ENCODE results near the gene LMOD3. TPM values are rescaled to one million over a fixed set of nuclear protein-coding genes. Genes with fewer than 3 reads are reported as not detected.

Gene LMOD3
- total and polyA plus RNA-seq, 7 experiments from 2014 or later: 0.05 TPM; not detected in 6

DNA sequence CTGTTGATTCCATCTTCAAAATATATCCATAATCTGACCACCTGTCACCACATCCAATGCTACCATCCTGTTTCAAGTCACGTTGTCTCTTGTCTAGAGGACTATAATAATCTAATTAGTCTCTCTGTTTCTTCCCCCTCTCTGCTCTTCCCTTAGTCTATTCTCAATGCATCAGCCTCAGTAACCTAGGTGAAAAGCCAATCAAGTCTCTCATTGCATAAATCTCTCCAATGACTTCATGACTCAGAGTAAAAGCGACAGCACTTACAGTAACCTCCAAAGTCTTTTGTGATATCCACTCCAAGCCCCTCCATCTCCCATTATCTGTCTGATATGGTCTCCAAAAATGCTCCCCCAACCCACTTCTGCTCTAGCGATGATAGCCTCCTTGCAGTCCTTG lies 49.5 kb downstream of the LMOD3 start:
- POLR2A ChIA-PET: interaction anchor here (1.0 kb wide), 1 partner anchor 8 kb away, joined by 3 read pairs; no protein-coding TSS in a partner anchor
- Mint-ChIP-seq H3K36me3 (peaks cover 5 to 37% (median 26%) of the 10 kb centered on the region in 5 donors), H3K4me3 (peak overlapping the region in 1 of 10 donors; percentile 0), H3K27ac (peak overlapping the region in 8 of 9 donors; percentile 1 to 50 (median 10)), H3K4me1 (peaks cover 25 to 50% (median 39%) of the 10 kb centered on the region in 7 donors), H3K27me3 (no peaks in the 10 kb centered on the region), H3K9me3 (no peaks in the 10 kb centered on the region)
- Histone ChIP-seq H3K9me3 (ENCODE audit: control insufficient read depth in 2 of 3, low read length in 3 of 3) (no peaks in the 10 kb centered on the region), H3K36me3 (ENCODE audit: control insufficient read depth in 2 of 3, insufficient read depth in 3 of 3, low read length in 3 of 3) (peaks cover 0 to 20% (median 5%) of the 10 kb centered on the region in 3 experiments), H3K4me1 (ENCODE audit: control insufficient read depth in 2 of 2, insufficient read depth in 2 of 2, low read length in 2 of 2) (peaks cover 7 to 9% of the 10 kb centered on the region in 2 donors), H3K27ac (ENCODE audit: low read depth, low read length) (no peak overlapping the region), H3K4me3 (ENCODE audit: low read length) (no peak overlapping the region), H3K27me3 (ENCODE audit: control insufficient read depth in 2 of 2, insufficient read depth in 2 of 2, low read length in 2 of 2) (no peaks in the 10 kb centered on the region)
- ATAC-seq (no peak), DNase-seq (no peak)
- CTCF ChIA-PET: no interaction called here
- intact Hi-C loops (cut with micrococcal nuclease): no loop called here

DNA sequence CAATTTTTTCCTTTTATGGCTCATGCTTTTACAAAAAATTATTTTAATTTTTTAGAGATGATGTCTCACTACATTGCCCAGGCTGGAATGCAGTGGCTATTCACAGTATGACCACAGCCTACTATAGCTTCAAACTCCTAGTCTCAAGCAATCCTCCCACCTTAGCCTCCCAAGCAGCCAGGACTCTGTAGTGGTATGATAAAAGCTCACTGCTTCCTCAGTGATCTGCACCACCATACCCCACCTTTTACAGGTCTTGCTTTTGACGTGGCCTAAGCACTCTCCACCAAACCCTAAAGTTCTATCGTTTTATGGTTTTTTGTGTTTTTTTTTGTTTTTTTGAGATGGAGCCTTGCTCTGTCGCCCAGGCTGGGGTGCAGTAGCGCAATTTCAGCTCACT lies 56.3 kb downstream of the LMOD3 start:
- POLR2A ChIA-PET: interaction anchor here (1.5 to 4.4 kb wide), 2 partner anchors 14 to 24 kb away, joined by 4 to 24 read pairs; partner anchors contain the start of gene TMF1
- CTCF ChIA-PET: interaction anchor here (0.8 kb wide), 1 partner anchor 12 kb away, joined by 3 read pairs; no protein-coding TSS in a partner anchor

GRCh38 chr3:69065318-69065964 lies 57.0 kb downstream of the LMOD3 start:
- peak overlapping the region; percentile 5 for H3K27ac ChIP-seq (ENCODE audit: low read depth, low read length)
- peak; percentile 66 for ATAC-seq
- Mint-ChIP-seq H3K27me3 (no peaks in the 10 kb centered on the region), H3K4me1 (peaks cover 21 to 55% (median 42%) of the 10 kb centered on the region in 7 donors), H3K27ac (peak overlapping the region; percentile 57 to 91 (median 83)), H3K36me3 (peaks cover 5 to 35% (median 24%) of the 10 kb centered on the region in 5 donors), H3K4me3 (peak overlapping the region in 9 of 10 donors; percentile 11 to 81 (median 53)), H3K9me3 (peaks cover 0 to 5% (median 0%) of the 10 kb centered on the region in 11 donors)
- H3K4me1 ChIP-seq (ENCODE audit: control insufficient read depth in 2 of 2, insufficient read depth in 2 of 2, low read length in 2 of 2): peaks cover 22 to 25% of the 10 kb centered on the region in 2 donors
- peaks cover 5 to 14% (median 14%) of the 10 kb centered on the region in 3 experiments for H3K36me3 ChIP-seq (ENCODE audit: control insufficient read depth in 2 of 3, insufficient read depth in 3 of 3, low read length in 3 of 3)
- ChIA-PET CTCF (interaction anchor here (0.8 kb wide), 1 partner anchor 11 kb away, joined by 3 read pairs; no protein-coding TSS in a partner anchor), POLR2A (interaction anchor here (0.7 to 4.4 kb wide), 3 partner anchors 8 to 25 kb away, joined by 3 to 24 read pairs (median 4); partner anchors contain the start of gene TMF1)
- H3K4me3 ChIP-seq (ENCODE audit: low read length): no peak overlapping the region
- intact Hi-C loops (cut with micrococcal nuclease): loop anchor here in 1 of 2 donors (1.0 kb wide), 1 partner anchor 9 kb away; no protein-coding TSS in a partner anchor
- peak in 5 of 9 donors; percentile 22 to 37 (median 27) for DNase-seq
- no peaks in the 10 kb centered on the region for H3K27me3 ChIP-seq (ENCODE audit: control insufficient read depth in 2 of 2, insufficient read depth in 2 of 2, low read length in 2 of 2)
- no peaks in the 10 kb centered on the region for H3K9me3 ChIP-seq (ENCODE audit: control insufficient read depth in 2 of 3, low read length in 3 of 3)

More for the DNA sequence above, 56.3 kb downstream of the LMOD3 start:
- no peak overlapping the region for H3K27ac ChIP-seq (ENCODE audit: low read depth, low read length)
- H3K27me3 ChIP-seq (ENCODE audit: control insufficient read depth in 2 of 2, insufficient read depth in 2 of 2, low read length in 2 of 2): no peaks in the 10 kb centered on the region
- H3K36me3 Mint-ChIP-seq: peaks cover 5 to 34% (median 19%) of the 10 kb centered on the region in 5 donors
- no peak for ATAC-seq
- DNase-seq: no peak
- peak overlapping the region in 3 of 10 donors; percentile 27 to 53 (median 29) for H3K4me3 Mint-ChIP-seq
- H3K9me3 ChIP-seq (ENCODE audit: control insufficient read depth in 2 of 3, low read length in 3 of 3): no peaks in the 10 kb centered on the region
- H3K9me3 Mint-ChIP-seq: no peaks in the 10 kb centered on the region
- no peaks in the 10 kb centered on the region for H3K27me3 Mint-ChIP-seq
- peaks cover 22 to 25% of the 10 kb centered on the region in 2 donors for H3K4me1 ChIP-seq (ENCODE audit: control insufficient read depth in 2 of 2, insufficient read depth in 2 of 2, low read length in 2 of 2)
- peaks cover 23 to 56% (median 44%) of the 10 kb centered on the region in 7 donors for H3K4me1 Mint-ChIP-seq
- no peak overlapping the region for H3K4me3 ChIP-seq (ENCODE audit: low read length)
- H3K36me3 ChIP-seq (ENCODE audit: control insufficient read depth in 2 of 3, insufficient read depth in 3 of 3, low read length in 3 of 3): peaks cover 5 to 13% (median 7%) of the 10 kb centered on the region in 3 experiments
- intact Hi-C loops (cut with micrococcal nuclease): loop anchor here in 1 of 2 donors (1.0 kb wide), 1 partner anchor 8 kb away; no protein-coding TSS in a partner anchor
- H3K27ac Mint-ChIP-seq: peak overlapping the region in 8 of 9 donors; percentile 38 to 91 (median 80)

DNA sequence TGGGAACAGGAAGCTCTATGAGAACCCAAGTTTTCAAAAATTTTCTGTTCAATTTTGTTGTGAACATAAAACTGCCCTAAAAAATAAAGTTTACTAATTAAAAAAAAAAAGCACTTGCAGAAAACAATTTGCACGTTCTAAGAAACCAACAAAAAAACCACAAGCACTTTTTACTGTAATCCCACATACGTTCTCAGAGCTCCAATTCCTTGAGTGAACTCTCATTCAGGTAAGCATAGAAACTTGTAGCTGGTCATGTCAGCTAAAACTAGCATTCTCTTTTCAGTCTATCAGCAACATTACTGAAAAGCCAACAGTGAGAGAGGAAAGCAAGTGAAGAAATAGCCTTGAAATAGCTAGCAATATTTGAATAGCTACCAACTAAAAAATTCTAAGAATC lies 58.8 kb downstream of the LMOD3 start:
- H3K9me3 Mint-ChIP-seq: peaks cover 0 to 8% (median 0%) of the 10 kb centered on the region in 11 donors
- peak overlapping the region; percentile 36 for H3K27ac ChIP-seq (ENCODE audit: low read depth, low read length)
- intact Hi-C loops (cut with micrococcal nuclease): no loop called here
- H3K4me3 ChIP-seq (ENCODE audit: low read length): no peak overlapping the region
- peaks cover 17 to 45% (median 35%) of the 10 kb centered on the region in 5 donors for H3K36me3 Mint-ChIP-seq
- peak overlapping the region; percentile 63 to 91 (median 81) for H3K27ac Mint-ChIP-seq
- ATAC-seq (peak; percentile 36), DNase-seq (peak in 3 of 9 donors; percentile 13 to 53 (median 46))
- CTCF ChIA-PET: interaction anchor here (1.2 kb wide), 1 partner anchor 20 kb away, joined by 3 read pairs; no protein-coding TSS in a partner anchor
- POLR2A ChIA-PET: interaction anchor here (1.1 to 4.4 kb wide), 6 partner anchors 11 to 25 kb away, joined by 3 to 24 read pairs (median 4); partner anchors contain the start of genes ARL6IP5 and TMF1
- no peaks in the 10 kb centered on the region for H3K9me3 ChIP-seq (ENCODE audit: control insufficient read depth in 2 of 3, low read length in 3 of 3)
- peak overlapping the region in 9 of 10 donors; percentile 37 to 80 (median 53) for H3K4me3 Mint-ChIP-seq
- peaks cover 5 to 18% (median 14%) of the 10 kb centered on the region in 3 experiments for H3K36me3 ChIP-seq (ENCODE audit: control insufficient read depth in 2 of 3, insufficient read depth in 3 of 3, low read length in 3 of 3)
- H3K4me1 Mint-ChIP-seq: peaks cover 33 to 65% (median 52%) of the 10 kb centered on the region in 7 donors
- H3K27me3 ChIP-seq (ENCODE audit: control insufficient read depth in 2 of 2, insufficient read depth in 2 of 2, low read length in 2 of 2): no peaks in the 10 kb centered on the region
- H3K4me1 ChIP-seq (ENCODE audit: control insufficient read depth in 2 of 2, insufficient read depth in 2 of 2, low read length in 2 of 2): peaks cover 31 to 33% of the 10 kb centered on the region in 2 donors
- H3K27me3 Mint-ChIP-seq: no peaks in the 10 kb centered on the region

DNA sequence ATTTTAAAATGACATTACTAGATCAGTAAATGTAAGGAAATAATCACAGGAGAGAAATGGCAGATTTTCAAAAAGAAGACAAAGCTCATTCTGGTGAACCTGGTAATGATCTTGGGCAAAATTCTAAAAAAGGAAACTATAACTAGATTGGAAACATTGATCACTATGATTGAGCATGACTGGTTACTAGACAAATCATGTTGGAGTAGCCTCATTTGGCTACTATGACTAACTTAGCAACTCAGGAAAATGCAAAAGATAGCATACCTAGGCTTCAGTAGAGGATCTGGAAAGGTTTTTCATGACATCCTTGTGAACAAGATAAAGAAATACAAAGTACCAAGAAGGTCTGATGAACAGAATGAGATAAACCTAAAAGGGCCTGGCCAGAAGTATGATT lies 62.7 kb downstream of the LMOD3 start:
- Mint-ChIP-seq H3K4me1 (peaks cover 30 to 58% (median 43%) of the 10 kb centered on the region in 7 donors), H3K9me3 (peaks cover 0 to 8% (median 0%) of the 10 kb centered on the region in 11 donors), H3K27me3 (no peaks in the 10 kb centered on the region), H3K27ac (peak overlapping the region; percentile 77 to 94 (median 92)), H3K36me3 (peaks cover 17 to 50% (median 40%) of the 10 kb centered on the region in 5 donors), H3K4me3 (peak overlapping the region in 2 of 10 donors; percentile 36 to 39)
- H3K36me3 ChIP-seq (ENCODE audit: control insufficient read depth in 2 of 3, insufficient read depth in 3 of 3, low read length in 3 of 3): peaks cover 8 to 26% (median 24%) of the 10 kb centered on the region in 3 experiments
- peak overlapping the region; percentile 75 for H3K27ac ChIP-seq (ENCODE audit: low read depth, low read length)
- no peak for ATAC-seq
- ChIA-PET POLR2A (interaction anchor here (0.9 to 2.7 kb wide), 7 partner anchors 8 to 34 kb away, joined by 3 to 25 read pairs (median 4); partner anchors contain the start of gene ARL6IP5), CTCF (interaction anchor here (1.3 kb wide), 1 partner anchor 32 kb away, joined by 3 read pairs; no protein-coding TSS in a partner anchor)
- intact Hi-C loops (cut with micrococcal nuclease): no loop called here
- no peaks in the 10 kb centered on the region for H3K27me3 ChIP-seq (ENCODE audit: control insufficient read depth in 2 of 2, insufficient read depth in 2 of 2, low read length in 2 of 2)
- peaks cover 22 to 31% of the 10 kb centered on the region in 2 donors for H3K4me1 ChIP-seq (ENCODE audit: control insufficient read depth in 2 of 2, insufficient read depth in 2 of 2, low read length in 2 of 2)
- H3K9me3 ChIP-seq (ENCODE audit: control insufficient read depth in 2 of 3, low read length in 3 of 3): no peaks in the 10 kb centered on the region
- no peak for DNase-seq
- H3K4me3 ChIP-seq (ENCODE audit: low read length): no peak overlapping the region

DNA sequence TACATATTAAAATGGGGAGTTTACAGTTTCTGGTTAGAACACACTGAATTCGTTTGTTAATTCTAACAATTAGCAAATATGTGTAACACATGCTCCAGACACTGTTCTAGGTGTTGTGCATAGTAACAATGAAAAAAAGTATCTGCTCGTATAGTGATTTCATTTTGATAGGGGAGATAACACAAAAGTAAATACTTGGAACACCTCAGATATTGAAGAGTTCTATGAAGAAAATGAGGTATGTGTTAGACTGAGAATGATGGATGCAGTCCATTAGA lies 63.5 kb downstream of the LMOD3 start:
- peaks cover 14 to 23% of the 10 kb centered on the region in 2 donors for H3K4me1 ChIP-seq (ENCODE audit: control insufficient read depth in 2 of 2, insufficient read depth in 2 of 2, low read length in 2 of 2)
- DNase-seq: no peak
- H3K27me3 Mint-ChIP-seq: no peaks in the 10 kb centered on the region
- H3K36me3 ChIP-seq (ENCODE audit: control insufficient read depth in 2 of 3, insufficient read depth in 3 of 3, low read length in 3 of 3): peaks cover 8 to 27% (median 24%) of the 10 kb centered on the region in 3 experiments
- H3K4me1 Mint-ChIP-seq: peaks cover 24 to 50% (median 35%) of the 10 kb centered on the region in 7 donors
- POLR2A ChIA-PET: interaction anchor here (0.9 to 2.7 kb wide), 9 partner anchors 9 to 45 kb away, joined by 3 to 25 read pairs (median 4); partner anchors contain the start of genes ARL6IP5 and EOGT
- intact Hi-C loops (cut with micrococcal nuclease): loop anchor here in 1 of 2 donors (1.0 kb wide), 1 partner anchor 21 kb away; the partner anchor contains the start of gene UBA3
- no peaks in the 10 kb centered on the region for H3K27me3 ChIP-seq (ENCODE audit: control insufficient read depth in 2 of 2, insufficient read depth in 2 of 2, low read length in 2 of 2)
- peak overlapping the region; percentile 77 to 94 (median 92) for H3K27ac Mint-ChIP-seq
- H3K4me3 Mint-ChIP-seq: peak overlapping the region in 8 of 10 donors; percentile 45 to 82 (median 65)
- H3K4me3 ChIP-seq (ENCODE audit: low read length): peak overlapping the region; percentile 12
- CTCF ChIA-PET: interaction anchor here (1.3 to 1.5 kb wide), 2 partner anchors 30 to 33 kb away, joined by 3 read pairs; no protein-coding TSS in a partner anchor
- peaks cover 0 to 8% (median 0%) of the 10 kb centered on the region in 11 donors for H3K9me3 Mint-ChIP-seq
- peaks cover 17 to 47% (median 40%) of the 10 kb centered on the region in 5 donors for H3K36me3 Mint-ChIP-seq
- peak overlapping the region; percentile 75 for H3K27ac ChIP-seq (ENCODE audit: low read depth, low read length)
- H3K9me3 ChIP-seq (ENCODE audit: control insufficient read depth in 2 of 3, low read length in 3 of 3): no peaks in the 10 kb centered on the region
- no peak for ATAC-seq
